ENCODE measurements around the gene TIE1.
A peak's percentile ranks its signal among the peaks of the same experiment; 100 is the strongest.
"Not testable (repeated sequence)": the region's sequence is repeated elsewhere in the genome, so short reads cannot be mapped to it uniquely, and the experiment has no call there.

TIE1 gene

GRCh38 chr1:43363283-43363934 lies 62.6 kb downstream of the TIE1 start:
- DNase-seq (ENCODE audit: low read depth) = no peak

- no peak for DNase-seq (ENCODE audit: low read depth)
Observed at GRCh38 chr1:43363935-43364525, 63.2 kb downstream of the TIE1 start.

GRCh38 chr1:43365678-43366077 lies 64.9 kb downstream of the TIE1 start:
- no peak for DNase-seq (ENCODE audit: low read depth)

- no peak for DNase-seq (ENCODE audit: low read depth)
Observed at GRCh38 chr1:43366179-43366578, 65.4 kb downstream of the TIE1 start.

GRCh38 chr1:43366601-43367025 lies 65.8 kb downstream of the TIE1 start:
- DNase-seq (ENCODE audit: low read depth) = no peak

- peak; percentile 30 for DNase-seq (ENCODE audit: low read depth)
Observed at GRCh38 chr1:43367026-43367903, 66.5 kb downstream of the TIE1 start.

GRCh38 chr1:43367904-43368645 lies 67.3 kb downstream of the TIE1 start, which contains the start of gene ELOVL1:
TSS of gene ELOVL1 (minus strand) at chr1:43368011. CDS start at chr1:43365609, 2,402 bp downstream.
- DNase-seq (ENCODE audit: low read depth) = peak; percentile 85

GRCh38 chr1:43368646-43369020 lies 67.9 kb downstream of the TIE1 start:
- no peak for DNase-seq (ENCODE audit: low read depth)

GRCh38 chr1:43369779-43370178 lies 69.0 kb downstream of the TIE1 start:
- not testable (repeated sequence) for DNase-seq (ENCODE audit: low read depth)

GRCh38 chr1:43370564-43370963 lies 69.8 kb downstream of the TIE1 start:
- DNase-seq (ENCODE audit: low read depth) = no peak

GRCh38 chr1:43372172-43372571 lies 71.4 kb downstream of the TIE1 start:
- DNase-seq (ENCODE audit: low read depth) = no peak

Measured in amniotic epithelial cell (primary cell).